T-cell (primary cell): ENCODE measurements around the gene HMX2. TPM values are rescaled to one million over a fixed set of nuclear protein-coding genes. Genes with fewer than 3 reads are reported as not detected.

Source experiments
- ATAC-seq, 4 experiments: fragments of 200-7000 bp in 3 of 4; fragments of 150-1000 bp in 1 of 4; cut with Tn5 transposase; replicated peaks in 1 of 4; 1 replicate in 3 of 4; 2 replicates in 1 of 4; pipeline ENCODE4 v1.10.0; 2021; ENCODE audit warnings: moderate library complexity in 3 of 4, mild to moderate bottlenecking in 2 of 4, moderate number of reproducible peaks in 1 of 4
- CTCF ChIA-PET, 2 donors: fragments of 300-600 bp; sonication (Branson Sonifier 250); formaldehyde crosslinking; loops; one replicate each; lab custom pipeline; 2022; ENCODE audit warnings: antibody characterized with exemption in 2 of 2; lab: Charles Lee
- POLR2A ChIA-PET, 2 donors: fragments of 300-600 bp; sonication (Branson Sonifier 250); formaldehyde crosslinking; loops; one replicate each; lab custom pipeline; 2022; ENCODE audit warnings: antibody characterized with exemption in 2 of 2; lab: Charles Lee
- DNase-seq, 35 experiments: peaks; one replicate each; pipeline versions ENCODE4 v3.0.0 to v3.0.0-alpha.2; 2013 to 2023
- H3K27ac ChIP-seq: one replicate; pipeline ENCODE4 v1.5.1; 2013; ENCODE audit warnings: low read length
- H3K27me3 ChIP-seq, 2 experiments: replicated peaks in 1 of 2; 1 replicate in 1 of 2; 2 replicates in 1 of 2; pipeline versions ENCODE4 v1.6.1 to v1.7.0; 2013; ENCODE audit warnings: low read length in 1 of 2, mixed read lengths in 1 of 2; ENCODE audit not compliant: control insufficient read depth in 2 of 2, insufficient read depth in 2 of 2; ENCODE audit errors: extremely low read depth in 1 of 2
- H3K36me3 ChIP-seq, 2 donors: 1 replicate in 1 of 2; 2 replicates in 1 of 2; pipeline versions ENCODE4 v1.6.1 to v1.7.0; 2013; ENCODE audit warnings: low read length in 1 of 2; ENCODE audit not compliant: control insufficient read depth in 2 of 2, insufficient read depth in 1 of 2; ENCODE audit errors: extremely low read depth in 1 of 2
- H3K4me1 ChIP-seq, 2 experiments: 1 replicate in 1 of 2; 2 replicates in 1 of 2; pipeline versions ENCODE4 v1.6.1 to v1.7.0; 2013; ENCODE audit warnings: low read length in 2 of 2, mixed read lengths in 1 of 2; ENCODE audit not compliant: insufficient read depth in 2 of 2, control insufficient read depth in 1 of 2; ENCODE audit errors: extremely low read depth in 1 of 2
- H3K4me3 ChIP-seq, 2 donors: 1 replicate in 1 of 2; 2 replicates in 1 of 2; pipeline versions ENCODE4 v1.5.1 to v1.7.0; 2013; ENCODE audit warnings: mild to moderate bottlenecking in 2 of 2, low read length in 1 of 2, moderate library complexity in 1 of 2; ENCODE audit not compliant: control insufficient read depth in 1 of 2; ENCODE audit errors: extremely low read depth in 1 of 2
- H3K9me3 ChIP-seq: 2 replicates; pipeline ENCODE4 v1.7.0; 2013
- H3K27ac Mint-ChIP-seq, 2 donors: one replicate each; pipeline ENCODE4 v1.8.0; 2020 to 2021; ENCODE audit warnings: mild to moderate bottlenecking in 2 of 2, mixed read lengths in 2 of 2
- H3K27me3 Mint-ChIP-seq, 2 donors: one replicate each; pipeline ENCODE4 v1.8.0; 2021 to 2022; ENCODE audit warnings: mixed read lengths in 2 of 2
- H3K36me3 Mint-ChIP-seq: one replicate; pipeline ENCODE4 v1.8.0; 2021; ENCODE audit warnings: mixed read lengths
- H3K4me1 Mint-ChIP-seq, 3 donors: one replicate each; pipeline ENCODE4 v1.8.0; 2020 to 2022; ENCODE audit warnings: mixed read lengths in 3 of 3, mild to moderate bottlenecking in 1 of 3
- H3K4me3 Mint-ChIP-seq, 3 donors: one replicate each; pipeline ENCODE4 v1.8.0; 2020 to 2022; ENCODE audit warnings: mild to moderate bottlenecking in 3 of 3, mixed read lengths in 3 of 3, moderate library complexity in 3 of 3
- H3K9me3 Mint-ChIP-seq, 3 donors: one replicate each; pipeline ENCODE4 v1.8.0; 2020 to 2022; ENCODE audit warnings: mixed read lengths in 3 of 3
- WGBS: methylation state at CpG from one replicate; pipeline ENCODE4 v1.1.5; 2013; ENCODE audit warnings: missing lambda C conversion rate; ENCODE audit not compliant: insufficient coverage; 5-methylcytosine and 5-hydroxymethylcytosine counted together
- total RNA-seq, 35 experiments: library from RNA in 6 of 35; stranded (reverse) in 6 of 35; fragments of 120-200 nt in 1 of 35; gene quantifications; one replicate each; pipeline versions ENCODE4 v1.2.1 to v1.2.4 and lab custom pipeline; 2013 to 2026

HMX2 gene
- total RNA-seq, 5 donors from 2014 or later (not counting 1 experiment from before 2014, with no cell fraction given) = not detected

- peak in 1 of 4 experiments; percentile 10 for ATAC-seq
- peak overlapping the region in 1 of 2 donors; percentile 61 for H3K27ac Mint-ChIP-seq
- POLR2A ChIA-PET = no interaction called here
Measured at GRCh38 chr10:123136806-123137642, 10.9 kb upstream of the HMX2 start.

GRCh38 chr10:123139165-123139520, 8.8 kb upstream of the HMX2 start:
- Histone ChIP-seq H3K27ac (no peak overlapping the region), H3K27me3 (peaks cover 37 to 90% of the 10 kb centered on the region in 2 experiments), H3K4me1 (peaks cover 15 to 67% of the 10 kb centered on the region in 2 experiments), H3K36me3 (no peaks in the 10 kb centered on the region), H3K9me3 (no peaks in the 10 kb centered on the region), H3K4me3 (no peak overlapping the region)
- Mint-ChIP-seq H3K27me3 (peaks cover 66 to 82% of the 10 kb centered on the region in 2 donors), H3K4me3 (peak overlapping the region in 1 of 3 donors; percentile 62), H3K4me1 (peaks cover 59 to 65% (median 64%) of the 10 kb centered on the region in 3 donors), H3K27ac (no peak overlapping the region), H3K36me3 (no peaks in the 10 kb centered on the region), H3K9me3 (no peaks in the 10 kb centered on the region)
- DNase-seq (no peak), ATAC-seq (no peak)
- ChIA-PET CTCF (interaction anchor here in 1 of 2 donors (0.6 kb wide), 1 partner anchor 128 kb away, joined by 3 read pairs; no protein-coding TSS in a partner anchor), POLR2A (interaction anchor here in 1 of 2 donors (0.6 kb wide), 1 partner anchor 1594 kb away, joined by 3 read pairs; no protein-coding TSS in a partner anchor)
- WGBS = 17% methylated on average over 1 of the region's 7 CpGs

More at GRCh38 chr10:123136806-123137642, 10.9 kb upstream of the HMX2 start:
- 3% methylated on average over 78 of the region's 83 CpGs for WGBS
- Histone ChIP-seq H3K27ac (no peak overlapping the region), H3K9me3 (no peaks in the 10 kb centered on the region), H3K27me3 (peaks cover 33 to 90% of the 10 kb centered on the region in 2 experiments), H3K4me3 (peak overlapping the region in 1 of 2 donors; percentile 18), H3K36me3 (no peaks in the 10 kb centered on the region), H3K4me1 (peaks cover 15 to 66% of the 10 kb centered on the region in 2 experiments)
- CTCF ChIA-PET = no interaction called here
- DNase-seq = peak in 2 of 35 experiments; percentile 34
- Mint-ChIP-seq H3K4me3 (peak overlapping the region; percentile 77 to 81 (median 80)), H3K27me3 (peaks cover 70 to 83% of the 10 kb centered on the region in 2 donors), H3K4me1 (peaks cover 60 to 65% (median 64%) of the 10 kb centered on the region in 3 donors), H3K9me3 (no peaks in the 10 kb centered on the region), H3K36me3 (no peaks in the 10 kb centered on the region)

GRCh38 chr10:123139521-123140163, 8.3 kb upstream of the HMX2 start:
- peak in 1 of 4 experiments; percentile 11 for ATAC-seq
- Mint-ChIP-seq H3K36me3 (no peaks in the 10 kb centered on the region), H3K9me3 (no peaks in the 10 kb centered on the region), H3K4me3 (peak overlapping the region in 2 of 3 donors; percentile 4 to 62), H3K4me1 (peaks cover 59 to 66% (median 64%) of the 10 kb centered on the region in 3 donors), H3K27ac (no peak overlapping the region), H3K27me3 (peaks cover 66 to 82% of the 10 kb centered on the region in 2 donors)
- Histone ChIP-seq H3K4me3 (peak overlapping the region in 1 of 2 donors; percentile 32), H3K27me3 (peaks cover 34 to 90% of the 10 kb centered on the region in 2 experiments), H3K9me3 (no peaks in the 10 kb centered on the region), H3K27ac (no peak overlapping the region), H3K4me1 (peaks cover 13 to 65% of the 10 kb centered on the region in 2 experiments), H3K36me3 (no peaks in the 10 kb centered on the region)
- 11% methylated on average over 32 of the region's 32 CpGs for WGBS
- POLR2A ChIA-PET = interaction anchor here in 1 of 2 donors (0.6 kb wide), 1 partner anchor 1593 kb away, joined by 3 read pairs; no protein-coding TSS in a partner anchor
- CTCF ChIA-PET = interaction anchor here in 1 of 2 donors (0.6 kb wide), 1 partner anchor 129 kb away, joined by 3 read pairs; no protein-coding TSS in a partner anchor
- peak in 2 of 35 experiments; percentile 6 to 16 for DNase-seq

- Mint-ChIP-seq H3K4me3 (peak overlapping the region in 1 of 3 donors; percentile 62), H3K4me1 (peaks cover 64 to 73% (median 69%) of the 10 kb centered on the region in 3 donors), H3K9me3 (no peaks in the 10 kb centered on the region), H3K36me3 (no peaks in the 10 kb centered on the region), H3K27ac (peak overlapping the region in 1 of 2 donors; percentile 10), H3K27me3 (peaks cover 73 to 86% of the 10 kb centered on the region in 2 donors)
- POLR2A ChIA-PET = no interaction called here
- 4% methylated on average over 37 of the region's 43 CpGs for WGBS
- ATAC-seq (peak; percentile 17 to 43 (median 28)), DNase-seq (peak in 2 of 35 experiments; percentile 20 to 41)
- Histone ChIP-seq H3K27me3 (peaks cover 34 to 90% of the 10 kb centered on the region in 2 experiments), H3K36me3 (no peaks in the 10 kb centered on the region), H3K27ac (no peak overlapping the region), H3K4me3 (no peak overlapping the region), H3K9me3 (no peaks in the 10 kb centered on the region), H3K4me1 (peaks cover 12 to 65% of the 10 kb centered on the region in 2 experiments)
- CTCF ChIA-PET = no interaction called here
Measured at GRCh38 chr10:123140164-123140982, 7.6 kb upstream of the HMX2 start.

GRCh38 chr10:123140983-123141390, 6.9 kb upstream of the HMX2 start:
- no peak overlapping the region for H3K27ac ChIP-seq
- H3K9me3 ChIP-seq = no peaks in the 10 kb centered on the region
- H3K4me1 Mint-ChIP-seq = peaks cover 70 to 79% (median 75%) of the 10 kb centered on the region in 3 donors
- no peaks in the 10 kb centered on the region for H3K36me3 ChIP-seq
- H3K27me3 Mint-ChIP-seq = peaks cover 79 to 92% of the 10 kb centered on the region in 2 donors
- ChIA-PET CTCF (interaction anchor here in 1 of 2 donors (0.6 kb wide), 1 partner anchor 418 kb away, joined by 4 read pairs; no protein-coding TSS in a partner anchor), POLR2A (no interaction called here)
- ATAC-seq (no peak), DNase-seq (no peak)
- no peak overlapping the region for H3K4me3 ChIP-seq
- H3K9me3 Mint-ChIP-seq = no peaks in the 10 kb centered on the region
- H3K4me1 ChIP-seq = peaks cover 9 to 68% of the 10 kb centered on the region in 2 experiments
- H3K36me3 Mint-ChIP-seq = no peaks in the 10 kb centered on the region
- H3K27ac Mint-ChIP-seq = no peak overlapping the region
- no peak overlapping the region for H3K4me3 Mint-ChIP-seq
- 0% methylated on average over 1 of the region's 6 CpGs for WGBS
- H3K27me3 ChIP-seq = peaks cover 34 to 91% of the 10 kb centered on the region in 2 experiments
